Mucosa of descending colon (tissue), 3 donors: ENCODE measurements around the gene KCNJ6. TPM values are rescaled to one million over a fixed set of nuclear protein-coding genes. Genes with fewer than 3 reads are reported as not detected.

Experiments used
- ATAC-seq: fragments of 200-7000 bp; cut with Tn5 transposase; one replicate; pipeline ENCODE4 v1.9.1; 2020; ENCODE audit warnings: mild to moderate bottlenecking, moderate library complexity
- DNase-seq, 3 donors: peaks; one replicate each; pipeline ENCODE4 v3.0.0-alpha.2; 2020
- H3K36me3 ChIP-seq: fragments of 200-600 bp; one replicate; pipeline ENCODE4 v1.8.0; 2021; ENCODE audit warnings: low read depth, mild to moderate bottlenecking
- H3K4me1 ChIP-seq: fragments of 200-600 bp; one replicate; pipeline ENCODE4 v1.8.0; 2021; ENCODE audit warnings: low read depth, mild to moderate bottlenecking
- H3K4me3 ChIP-seq: fragments of 200-600 bp; one replicate; pipeline ENCODE4 v1.8.0; 2021; ENCODE audit warnings: mild to moderate bottlenecking
- H3K9me3 ChIP-seq: fragments of 200-600 bp; one replicate; pipeline ENCODE4 v1.8.0; 2021; ENCODE audit warnings: mild to moderate bottlenecking
- CTCF ChIP-seq: fragments of 200-600 bp; IDR thresholded peaks from one replicate; pipeline ENCODE4 v1.8.0; 2022; ENCODE audit warnings: antibody characterized with exemption, mild to moderate bottlenecking
- intact Hi-C, 2 donors: fragments of 100-400 bp; cut with DNase I in 1 of 2; cut with micrococcal nuclease in 1 of 2; formaldehyde crosslinking; loops; one replicate each; pipeline versions ENCODE4 v1.11.0 to v1.11.1; 2022; cut with DNase I, micrococcal nuclease
- total RNA-seq, 3 donors: library from RNA; stranded (reverse); fragmentation: NEBNext Ultra II Directional in 2 of 3; extraction: Animal tissue kit (Norgen Biotek cat#: 25700) in 2 of 3; gene quantifications; one replicate each; pipeline versions ENCODE4 v1.2.1 to v1.2.4, GENCODE V29; 2021 to 2023
- donor health status: DM: no; HTN: no; CAD: no; lungs with moderate emphysema.
- donor health status: DM: no; HTN: no; CAD: no.
- donor health status: DM: no; HTN: yes; CAD: no.

KCNJ6 gene
- total RNA-seq, 3 donors from 2014 or later: 0.09 to 0.19 (median 0.14) TPM

GRCh38 chr21:37843191-37843590, 73.1 kb downstream of the KCNJ6 start:
- H3K4me3 ChIP-seq: no peak overlapping the region
- H3K9me3 ChIP-seq: no peaks in the 10 kb centered on the region
- no peaks in the 10 kb centered on the region for H3K36me3 ChIP-seq
- ATAC-seq: no peak
- intact Hi-C loops: no loop called here
- DNase-seq: no peak
- no peaks in the 10 kb centered on the region for H3K4me1 ChIP-seq
- no peak for TF ChIP-seq CTCF

DNA sequence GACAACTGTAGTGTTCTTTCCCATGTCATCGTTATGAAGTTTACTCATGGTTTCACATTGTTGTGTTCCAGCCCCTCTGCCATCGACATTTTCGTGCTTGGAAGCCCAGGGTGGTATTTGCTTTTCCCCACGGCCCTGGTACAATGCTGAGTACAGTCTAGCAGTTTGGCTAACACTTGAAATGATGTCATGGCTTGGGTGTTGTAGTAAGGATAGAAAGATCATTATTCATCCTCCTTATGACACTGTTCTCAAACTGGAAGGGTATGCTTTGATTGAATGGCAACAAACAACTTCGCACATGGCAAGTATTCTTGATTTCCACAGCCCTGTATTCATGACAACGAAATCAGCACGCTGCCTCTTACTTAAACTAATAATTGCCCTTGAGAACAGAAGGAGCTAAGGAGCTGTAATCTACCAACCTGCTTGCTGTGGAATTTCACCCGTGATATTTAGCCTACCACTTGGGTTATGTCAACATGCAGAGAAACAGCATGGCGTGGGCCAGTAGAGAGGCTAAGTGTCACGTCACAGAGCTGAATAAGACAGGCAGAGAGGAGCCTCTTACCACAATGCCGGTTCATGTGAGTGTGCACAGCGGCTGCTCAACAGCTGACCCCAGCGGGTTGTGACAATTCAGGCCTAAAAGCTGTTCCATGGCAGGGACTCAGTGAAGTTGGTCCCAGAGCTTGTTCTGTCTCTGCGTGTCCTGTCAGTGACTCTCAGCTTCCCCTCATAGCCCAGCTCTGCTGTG, 73.9 kb downstream of the KCNJ6 start:
- DNase-seq (no peak), ATAC-seq (no peak)
- no peak overlapping the region for H3K4me3 ChIP-seq
- H3K36me3 ChIP-seq: no peaks in the 10 kb centered on the region
- no peaks in the 10 kb centered on the region for H3K9me3 ChIP-seq
- intact Hi-C loops: no loop called here
- TF ChIP-seq CTCF: no peak
- no peaks in the 10 kb centered on the region for H3K4me1 ChIP-seq

GRCh38 chr21:37837381-37837780, 78.9 kb downstream of the KCNJ6 start:
- DNase-seq: no peak
- no peak for TF ChIP-seq CTCF
- intact Hi-C loops: no loop called here

DNA sequence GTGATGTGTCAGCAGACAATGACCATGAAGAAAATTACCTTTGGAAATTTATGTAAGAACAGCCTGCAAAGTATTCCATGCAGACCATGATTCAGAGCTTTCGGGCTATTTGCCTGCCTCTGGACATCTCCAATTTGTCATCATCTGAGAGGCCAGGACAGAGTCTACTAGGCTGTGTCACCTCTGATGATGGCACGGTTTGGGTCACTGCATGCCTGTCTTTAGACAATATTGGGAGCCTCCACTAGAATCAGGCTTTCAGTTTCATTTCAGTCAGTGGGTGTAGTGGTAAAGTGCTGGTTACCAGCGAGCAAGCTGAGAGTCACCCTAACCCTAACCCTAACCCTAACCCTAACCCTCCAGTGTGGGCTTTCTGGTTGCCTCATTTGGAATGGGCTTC, 80.8 kb downstream of the KCNJ6 start:
- no peak for TF ChIP-seq CTCF
- H3K4me1 ChIP-seq: peaks cover 8% of the 10 kb centered on the region
- ATAC-seq: no peak

More at GRCh38 chr21:37837381-37837780, 78.9 kb downstream of the KCNJ6 start:
- no peaks in the 10 kb centered on the region for H3K4me1 ChIP-seq
- no peaks in the 10 kb centered on the region for H3K36me3 ChIP-seq
- no peak overlapping the region for H3K4me3 ChIP-seq
- H3K9me3 ChIP-seq: no peaks in the 10 kb centered on the region
- no peak for ATAC-seq

DNA sequence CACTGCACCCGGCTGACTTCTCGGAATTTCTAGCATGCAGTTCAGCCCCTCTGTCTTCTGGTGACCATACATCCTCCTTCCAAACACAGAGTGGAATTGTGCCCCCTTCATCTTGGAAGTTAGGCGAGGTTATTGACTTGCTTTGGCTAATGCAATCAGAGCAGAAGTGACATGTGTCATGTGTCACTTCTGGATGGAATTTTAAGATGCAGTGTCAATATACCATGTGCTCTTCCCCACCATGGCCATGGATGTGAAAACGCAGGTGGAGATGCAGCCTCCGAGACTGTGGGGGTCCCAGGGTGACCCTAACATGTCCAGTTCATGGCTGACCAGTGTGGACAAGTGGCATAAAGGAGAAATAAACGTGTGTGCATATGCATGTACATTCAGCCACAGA, 83.0 kb downstream of the KCNJ6 start:
- no peak for TF ChIP-seq CTCF
- ATAC-seq: no peak
- Histone ChIP-seq H3K36me3 (no peaks in the 10 kb centered on the region), H3K9me3 (no peaks in the 10 kb centered on the region), H3K4me3 (no peak overlapping the region), H3K4me1 (peaks cover 24% of the 10 kb centered on the region)
- intact Hi-C loops: no loop called here
- DNase-seq: no peak

More for the DNA sequence above, 80.8 kb downstream of the KCNJ6 start:
- H3K9me3 ChIP-seq: no peaks in the 10 kb centered on the region
- intact Hi-C loops: no loop called here
- no peak overlapping the region for H3K4me3 ChIP-seq
- no peak for DNase-seq
- no peaks in the 10 kb centered on the region for H3K36me3 ChIP-seq
